HL-60/S4 (cell line): Measurements from ENCODE around the gene NXN.
"Not testable (repeated sequence)": the region's sequence is repeated elsewhere in the genome, so short reads cannot be mapped to it uniquely, and the experiment has no call there.

Source experiments
- in situ Hi-C: fragments of 300-500 bp; cut with MboI; formaldehyde crosslinking; loops from 2 replicates; pipeline ENCODE4 v1.14.3; 2022; ENCODE audit warnings: low sequenced_read_pairs

Gene NXN

GRCh38 chr17:806781-807522 lies 172.6 kb downstream of the NXN start:
- in situ Hi-C loops = no loop called here

- in situ Hi-C loops = no loop called here
Observed at GRCh38 chr17:806346-806745, 173.2 kb downstream of the NXN start.

- in situ Hi-C loops = not testable (repeated sequence)
Observed at GRCh38 chr17:805886-806285, 173.7 kb downstream of the NXN start.

- in situ Hi-C loops = no loop called here
Observed at GRCh38 chr17:804541-805435, 174.8 kb downstream of the NXN start.

GRCh38 chr17:802901-803881 lies 176.4 kb downstream of the NXN start:
- in situ Hi-C loops = no loop called here

- in situ Hi-C loops = no loop called here
Observed at GRCh38 chr17:802481-802880, 177.1 kb downstream of the NXN start.

GRCh38 chr17:801660-802059 lies 177.9 kb downstream of the NXN start:
- in situ Hi-C loops = no loop called here

GRCh38 chr17:800446-801242 lies 178.9 kb downstream of the NXN start:
- in situ Hi-C loops = no loop called here

- in situ Hi-C loops = no loop called here
Observed at GRCh38 chr17:799261-799660, 180.3 kb downstream of the NXN start.

GRCh38 chr17:798246-798645 lies 181.3 kb downstream of the NXN start:
- in situ Hi-C loops = no loop called here

GRCh38 chr17:797236-797840 lies 182.2 kb downstream of the NXN start:
- in situ Hi-C loops = no loop called here

GRCh38 chr17:796609-797008 lies 183.0 kb downstream of the NXN start:
- in situ Hi-C loops = no loop called here

GRCh38 chr17:795721-796120 lies 183.9 kb downstream of the NXN start:
- in situ Hi-C loops = no loop called here

GRCh38 chr17:795276-795675 lies 184.3 kb downstream of the NXN start:
- in situ Hi-C loops = no loop called here

GRCh38 chr17:794876-795275 lies 184.7 kb downstream of the NXN start:
- in situ Hi-C loops = no loop called here

- in situ Hi-C loops = no loop called here
Observed at GRCh38 chr17:792277-792676, 187.3 kb downstream of the NXN start.

GRCh38 chr17:791829-792228 lies 187.7 kb downstream of the NXN start:
- in situ Hi-C loops = no loop called here

GRCh38 chr17:790874-791247 lies 188.7 kb downstream of the NXN start:
- in situ Hi-C loops = not testable (repeated sequence)

- in situ Hi-C loops = not testable (repeated sequence)
Observed at GRCh38 chr17:789931-790873, 189.4 kb downstream of the NXN start.
